Heart right ventricle (tissue), 16 donors: Measurements from ENCODE around the gene FGF19. TPM values are rescaled to one million over a fixed set of nuclear protein-coding genes. Genes with fewer than 3 reads are reported as not detected.

Experiments used
- ATAC-seq, 8 donors: fragments of 200-7000 bp; cut with Tn5 transposase; one replicate each; pipeline ENCODE4 v1.9.1; 2020; ENCODE audit warnings: mild to moderate bottlenecking in 8 of 8, moderate library complexity in 8 of 8, moderate number of reproducible peaks in 1 of 8
- DNase-seq, 2 donors: peaks; one replicate each; pipeline ENCODE4 v3.0.0-alpha.2; 2020
- H3K27ac ChIP-seq, 10 donors: fragments of 200-600 bp; sonication (generic) in 2 of 10; one replicate each; pipeline versions ENCODE4 v1.5.0 to v1.8.0; 2020 to 2022; ENCODE audit warnings: mild to moderate bottlenecking in 3 of 10
- H3K27me3 ChIP-seq, 7 donors: fragments of 200-600 bp; one replicate each; pipeline ENCODE4 v1.8.0; 2021 to 2022; ENCODE audit warnings: mild to moderate bottlenecking in 2 of 7
- H3K36me3 ChIP-seq, 9 donors: fragments of 200-600 bp; sonication (generic) in 1 of 9; one replicate each; pipeline versions ENCODE4 v1.5.0 to v1.8.0; 2020 to 2022; ENCODE audit warnings: mild to moderate bottlenecking in 2 of 9
- H3K4me1 ChIP-seq, 9 donors: fragments of 200-600 bp; sonication (generic) in 1 of 9; one replicate each; pipeline versions ENCODE4 v1.5.0 to v1.8.0; 2020 to 2022; ENCODE audit warnings: mild to moderate bottlenecking in 4 of 9
- H3K4me3 ChIP-seq, 10 donors: fragments of 200-600 bp; sonication (generic) in 2 of 10; one replicate each; pipeline versions ENCODE4 v1.5.0 to v1.8.0; 2020 to 2022; ENCODE audit warnings: mild to moderate bottlenecking in 7 of 10, moderate library complexity in 2 of 10
- H3K9me3 ChIP-seq, 11 donors: fragments of 200-600 bp in 10 of 11; sonication (generic) in 2 of 11; one replicate each; pipeline versions ENCODE4 v1.5.0 to v1.8.0; 2013 to 2022; ENCODE audit warnings: mild to moderate bottlenecking in 2 of 11, control low read depth in 1 of 11, moderate library complexity in 1 of 11
- CTCF ChIP-seq, 9 donors: fragments of 200-600 bp; sonication (generic) in 2 of 9; IDR thresholded peaks; one replicate each; pipeline versions ENCODE4 v1.5.0 to v1.8.0; 2021 to 2022; ENCODE audit warnings: antibody characterized with exemption in 9 of 9, mild to moderate bottlenecking in 5 of 9, moderate library complexity in 1 of 9
- WGBS, 2 donors: extraction: QIAGEN DNeasy Blood & Tissue Kit; methylation state at CpG; one replicate each; pipeline ENCODE4 v1.1.7; 2013; ENCODE audit warnings: inconsistent platforms in 1 of 2; 5-methylcytosine and 5-hydroxymethylcytosine counted together
- intact Hi-C, 10 donors: fragments of 100-400 bp; cut with DNase I; formaldehyde crosslinking; loops; one replicate each; pipeline versions ENCODE4 v1.11.1 to v1.14.2; 2022
- polyA plus RNA-seq, 2 donors: library from polyadenylated mRNA; stranded (reverse); fragments of 200-250 nt; gene quantifications; one replicate each; pipeline ENCODE4 v1.2.3, GENCODE V29; 2013
- total RNA-seq, 10 donors: library from RNA; stranded (reverse); fragmentation: NEBNext Ultra II Directional in 3 of 10; extraction: Animal tissue kit (Norgen Biotek cat#: 25700) in 3 of 10; gene quantifications; one replicate each; pipeline versions ENCODE4 v1.2.1 to v1.2.4, GENCODE V29; 2021 to 2023
- donor health status: Arrhythmogenic right ventricular cardiomyopathy.
- donor health status: ischemic (EF 13 %, LVEDD 7.1; RV severe dilation, severe dysfunction).
- donor health status: healthy with polysubstance abuse.
- donor health status: DM: no; HTN: yes; CAD: no.
- donor health status: DM: no; HTN: no; CAD: no.
- donor health status: ischemic (EF 25% LVEDD 6.9; RV normal size, moderate dysfunction).
- donor health status: ischemic (EF 25% LVEDD 5.7; RV mildly dilated, moderate dysfunction).
- donor health status: healthy.
- donor health status: DM: yes; HTN: yes; CAD: no.
- donor health status: Ischemic cardiomyopathy.
- donor health status: ischemic (EF 35%, LVEDD 5.7; RV mildly dilated, moderate dysfunction).
- donor health status: nonischemic (EF 11% LVEDD 7.7; RV severe dilation, severe dysfunction).
- donor health status: DM: yes; HTN: yes; CAD: no.
- donor health status: PGD.
- donor health status: ischemic (EF 29% LVEDD 5.4; RV normal size, mild dysfunction).
- donor health status: nonischemic (EF 23%, LVEDD 6.1; RV moderate dilation, normal function).

Gene FGF19
- total and polyA plus RNA-seq, 12 donors = not detected

- intact Hi-C loops = loop anchor here in 3 of 10 donors (2.0 to 5.0 kb wide), 2 partner anchors 566 to 567 kb away; no protein-coding TSS in a partner anchor
- DNase-seq = no peak
- no peak overlapping the region for H3K4me3 ChIP-seq
- TF ChIP-seq CTCF (IDR thresholded peaks at IDR 0.05) = no peak
- peaks cover 2 to 17% (median 12%) of the 10 kb centered on the region in 9 donors for H3K4me1 ChIP-seq
- H3K9me3 ChIP-seq = no peaks in the 10 kb centered on the region
- no peak overlapping the region for H3K27ac ChIP-seq
- 90% methylated on average over 26 of the region's 26 CpGs for WGBS, 2 donors
- ATAC-seq = no peak
- no peaks in the 10 kb centered on the region for H3K27me3 ChIP-seq
- peaks cover 0 to 96% (median 35%) of the 10 kb centered on the region in 9 donors for H3K36me3 ChIP-seq
Measured at GRCh38 chr11:69667619-69668604, 35.9 kb downstream of the FGF19 start.

GRCh38 chr11:69666752-69667536 lies 36.9 kb downstream of the FGF19 start:
- Histone ChIP-seq H3K27ac (no peak overlapping the region), H3K36me3 (peaks cover 0 to 95% (median 33%) of the 10 kb centered on the region in 9 donors), H3K4me1 (peaks cover 2 to 25% (median 13%) of the 10 kb centered on the region in 9 donors), H3K27me3 (no peaks in the 10 kb centered on the region), H3K4me3 (no peak overlapping the region), H3K9me3 (no peaks in the 10 kb centered on the region)
- DNase-seq (no peak), ATAC-seq (no peak)
- intact Hi-C loops = loop anchor here in 1 of 10 donors (5.0 kb wide), 1 partner anchor 565 kb away; no protein-coding TSS in a partner anchor
- WGBS, 2 donors = 90 to 92% methylated on average over 33 of the region's 33 CpGs
- no peak for TF ChIP-seq CTCF (IDR thresholded peaks at IDR 0.05)

GRCh38 chr11:69666261-69666660 lies 37.6 kb downstream of the FGF19 start:
- Histone ChIP-seq H3K36me3 (peaks cover 0 to 91% (median 27%) of the 10 kb centered on the region in 9 donors), H3K27me3 (no peaks in the 10 kb centered on the region), H3K4me1 (peaks cover 2 to 26% (median 13%) of the 10 kb centered on the region in 9 donors), H3K27ac (no peak overlapping the region), H3K4me3 (no peak overlapping the region), H3K9me3 (no peaks in the 10 kb centered on the region)
- intact Hi-C loops = loop anchor here in 1 of 10 donors (5.0 kb wide), 1 partner anchor 564 kb away; no protein-coding TSS in a partner anchor
- WGBS, 2 donors = 96% methylated on average over 14 of the region's 14 CpGs
- DNase-seq = no peak
- ATAC-seq = no peak
- TF ChIP-seq CTCF (IDR thresholded peaks at IDR 0.05) = no peak

GRCh38 chr11:69665669-69666068 lies 38.2 kb downstream of the FGF19 start:
- H3K9me3 ChIP-seq = no peaks in the 10 kb centered on the region
- peaks cover 2 to 22% (median 9%) of the 10 kb centered on the region in 9 donors for H3K4me1 ChIP-seq
- DNase-seq = no peak
- intact Hi-C loops = loop anchor here in 1 of 10 donors (5.0 kb wide), 1 partner anchor 563 kb away; no protein-coding TSS in a partner anchor
- H3K36me3 ChIP-seq = peaks cover 0 to 91% (median 23%) of the 10 kb centered on the region in 9 donors
- no peak for TF ChIP-seq CTCF (IDR thresholded peaks at IDR 0.05)
- H3K27ac ChIP-seq = no peak overlapping the region
- no peak overlapping the region for H3K4me3 ChIP-seq
- 94 to 95% methylated on average over 11 of the region's 11 CpGs for WGBS, 2 donors
- no peaks in the 10 kb centered on the region for H3K27me3 ChIP-seq
- ATAC-seq = no peak
